DOHH2 (cell line): ENCODE results near the gene TDRD10.
"Not testable (repeated sequence)": the region's sequence is repeated elsewhere in the genome, so short reads cannot be mapped to it uniquely, and the experiment has no call there.

Source experiments
- H3F3A ChIP-seq: fragments of 200-600 bp; sonication (generic), shearing (Covaris generic); 2 replicates; pipeline ENCODE4 v1.6.0; 2016; ENCODE audit warnings: antibody characterized with exemption, mild to moderate bottlenecking; ENCODE audit not compliant: control insufficient read depth, insufficient read depth
- H3K27ac ChIP-seq: fragments of 200-600 bp; sonication (generic); 2 replicates; pipeline ENCODE4 v1.5.1; 2014; ENCODE audit warnings: low read depth, mild to moderate bottlenecking, low read length, moderate library complexity
- H3K27me3 ChIP-seq: fragments of 200-600 bp; sonication (generic); 2 replicates; pipeline ENCODE4 v1.6.1; 2014; ENCODE audit warnings: mild to moderate bottlenecking, low read length, mixed read lengths; ENCODE audit not compliant: control insufficient read depth
- H3K36me3 ChIP-seq: fragments of 200-600 bp; sonication (generic); 2 replicates; pipeline ENCODE4 v1.6.1; 2014; ENCODE audit warnings: mild to moderate bottlenecking, low read length, moderate library complexity, mixed read lengths; ENCODE audit not compliant: control insufficient read depth
- H3K4me1 ChIP-seq: fragments of 200-600 bp; sonication (generic); 2 replicates; pipeline ENCODE4 v1.6.1; 2014; ENCODE audit warnings: mild to moderate bottlenecking, low read length, mixed read lengths; ENCODE audit not compliant: control insufficient read depth
- H3K4me2 ChIP-seq: fragments of 200-600 bp; sonication (generic); 2 replicates; pipeline ENCODE4 v1.6.0; 2014; ENCODE audit warnings: mild to moderate bottlenecking, low read length, moderate library complexity
- H3K4me3 ChIP-seq: fragments of 200-600 bp; sonication (generic); 2 replicates; pipeline ENCODE4 v1.5.1; 2014; ENCODE audit warnings: mild to moderate bottlenecking, low read length, mixed read lengths
- H3K79me2 ChIP-seq: fragments of 200-600 bp; sonication (generic); 2 replicates; pipeline ENCODE4 v1.6.1; 2014; ENCODE audit warnings: mild to moderate bottlenecking, low read length, mixed read lengths; ENCODE audit not compliant: control insufficient read depth
- H3K9me2 ChIP-seq: fragments of 200-600 bp; sonication (generic); replicated peaks from 2 replicates; pipeline ENCODE4 v1.6.1; 2014; ENCODE audit warnings: mild to moderate bottlenecking, low read length, mixed read lengths; ENCODE audit not compliant: control insufficient read depth
- H3K9me3 ChIP-seq: fragments of 200-600 bp; sonication (generic); 2 replicates; pipeline ENCODE4 v1.6.1; 2014; ENCODE audit warnings: antibody characterized with exemption, low read length, mixed read lengths; ENCODE audit not compliant: control insufficient read depth, insufficient read depth
- H4K20me1 ChIP-seq: fragments of 200-600 bp; sonication (generic); 2 replicates; pipeline ENCODE4 v1.6.0; 2014; ENCODE audit warnings: low read depth, mild to moderate bottlenecking, antibody characterized with exemption, low read length, moderate library complexity; ENCODE audit not compliant: control insufficient read depth, insufficient read depth
- CTCF ChIP-seq: fragments of 200-600 bp; sonication (generic); IDR thresholded peaks from one replicate; pipeline ENCODE4 v1.5.1; 2014; ENCODE audit warnings: antibody characterized with exemption, mild to moderate bottlenecking, low read depth, low read length; ENCODE audit not compliant: poor library complexity, severe bottlenecking
- EZH2phosphoT487 ChIP-seq: fragments of 200-600 bp; sonication (generic); IDR thresholded peaks from 2 replicates; pipeline ENCODE4 v1.6.1; 2017; ENCODE audit warnings: borderline replicate concordance, mild to moderate bottlenecking, antibody characterized with exemption, low read length, moderate library complexity, mixed read lengths

The TDRD10 gene

DNA sequence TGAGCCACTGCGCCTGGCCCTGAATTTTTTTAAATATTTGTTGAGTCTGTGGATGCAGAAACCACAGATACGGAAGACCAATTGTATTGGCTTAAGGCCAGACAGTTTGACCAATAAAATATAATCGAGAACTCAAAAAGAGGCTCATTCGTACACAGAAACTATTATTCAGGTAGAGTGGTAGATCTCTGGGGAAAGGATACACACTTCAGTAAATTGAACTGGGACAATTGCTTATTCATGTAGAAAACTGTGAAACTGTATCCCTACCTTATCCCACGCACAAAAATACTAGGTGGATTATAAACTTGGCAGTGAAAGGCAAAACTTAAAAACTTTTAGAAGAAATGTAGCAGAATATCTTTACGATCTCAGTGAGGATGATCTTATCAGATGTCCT is 25.2 kb downstream of the TDRD10 start:
- no peak for TF ChIP-seq CTCF
- TF ChIP-seq EZH2phosphoT487 = no peak
- H3K4me1 ChIP-seq = no peaks in the 10 kb centered on the region
- H3K36me3 ChIP-seq = no peaks in the 10 kb centered on the region
- H3K79me2 ChIP-seq = no peaks in the 10 kb centered on the region
- no peaks in the 10 kb centered on the region for H3F3A ChIP-seq
- H3K27ac ChIP-seq = no peak overlapping the region
- H4K20me1 ChIP-seq = no peaks in the 10 kb centered on the region
- no peaks in the 10 kb centered on the region for H3K9me2 ChIP-seq
- H3K27me3 ChIP-seq = peaks cover 15% of the 10 kb centered on the region
- no peak overlapping the region for H3K4me2 ChIP-seq
- no peak overlapping the region for H3K4me3 ChIP-seq
- H3K9me3 ChIP-seq = no peaks in the 10 kb centered on the region

- Histone ChIP-seq H3F3A (no peaks in the 10 kb centered on the region), H3K36me3 (no peaks in the 10 kb centered on the region), H3K4me3 (no peak overlapping the region), H3K27me3 (peaks cover 4% of the 10 kb centered on the region; the same call in 1 of the 2 replicates), H3K9me3 (no peaks in the 10 kb centered on the region), H3K27ac (no peak overlapping the region), H3K4me1 (no peaks in the 10 kb centered on the region), H3K79me2 (no peaks in the 10 kb centered on the region), H3K4me2 (no peak overlapping the region), H3K9me2 (no peaks in the 10 kb centered on the region), H4K20me1 (no peaks in the 10 kb centered on the region)
- TF ChIP-seq EZH2phosphoT487 (no peak), CTCF (no peak)
Observed at GRCh38 chr1:154529308-154529707, 27.3 kb downstream of the TDRD10 start.

DNA sequence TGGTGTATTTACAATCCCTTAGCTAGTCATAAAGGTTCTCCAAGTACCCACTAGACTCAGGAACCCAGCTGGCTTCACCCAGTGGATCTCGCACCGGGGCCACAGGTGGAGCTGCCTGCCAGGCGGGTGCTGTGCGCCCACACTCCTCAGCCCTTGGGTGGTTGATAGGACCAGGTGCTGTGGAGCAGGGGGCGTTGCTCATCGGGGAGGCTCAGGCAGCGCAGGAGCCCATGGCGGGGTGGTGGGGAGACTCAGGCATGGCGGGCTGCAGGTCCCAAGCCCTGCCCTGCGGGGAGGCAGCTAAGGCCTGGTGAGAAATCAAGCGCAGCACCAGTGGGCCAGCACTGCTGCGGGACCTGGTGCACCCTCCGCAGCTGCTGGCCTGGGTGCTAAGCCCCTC is 29.9 kb downstream of the TDRD10 start:
- H3K79me2 ChIP-seq, H3K9me3 ChIP-seq, H3K4me3 ChIP-seq, H3K27me3 ChIP-seq, H3K36me3 ChIP-seq, H3K4me2 ChIP-seq, H4K20me1 ChIP-seq, H3F3A ChIP-seq, H3K9me2 ChIP-seq, H3K4me1 ChIP-seq, H3K27ac ChIP-seq: not testable (repeated sequence)

DNA sequence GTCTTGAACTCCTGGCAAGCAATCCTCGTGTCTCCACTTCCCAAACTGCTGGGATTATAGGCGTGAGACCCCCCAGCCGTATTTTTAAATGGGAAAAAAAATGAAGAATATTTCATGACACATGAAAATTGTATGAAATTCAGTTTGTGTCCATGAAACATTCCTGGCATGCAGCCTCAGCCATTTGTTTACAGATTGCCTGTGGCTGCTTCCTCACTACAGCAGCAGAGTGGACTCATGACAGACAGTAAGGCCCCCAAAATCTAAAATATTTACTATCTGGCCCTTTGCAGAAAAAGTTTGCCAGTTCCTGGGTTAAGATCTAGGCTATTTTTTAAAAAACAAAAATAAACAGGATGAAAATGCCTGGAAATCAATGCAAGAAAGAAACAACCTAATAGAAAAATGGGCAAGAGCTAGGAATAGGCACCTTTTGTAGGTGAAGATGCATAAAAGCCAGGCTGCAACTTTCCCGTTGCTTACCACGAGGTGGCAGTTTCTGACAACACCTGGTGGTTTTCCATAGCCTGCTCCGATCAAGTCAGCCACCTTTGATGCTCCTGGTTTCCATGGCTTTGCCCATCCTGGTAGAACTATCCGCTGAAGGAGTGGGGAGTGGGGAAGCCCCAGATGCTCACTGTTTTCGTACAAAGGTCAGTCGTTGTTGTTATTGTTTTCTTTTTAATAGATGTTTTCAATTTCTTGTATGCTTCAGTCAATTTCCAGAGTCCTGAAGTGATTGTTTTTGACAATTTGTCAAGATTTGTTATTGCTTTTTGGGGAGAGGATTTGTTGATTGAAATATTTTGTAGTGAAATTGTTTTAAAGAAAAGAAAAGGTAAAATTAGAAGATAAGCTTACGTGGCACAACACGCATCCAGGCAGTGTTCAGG is 32.2 kb downstream of the TDRD10 start:
- Histone ChIP-seq H3K27me3 (0 out of 2 replicates have a peak, but pooled peaks cover 3% of the 10 kb centered on the region), H3F3A (no peaks in the 10 kb centered on the region)
- TF ChIP-seq CTCF (peak; percentile 53), EZH2phosphoT487 (no peak)

More for the DNA sequence above, 32.2 kb downstream of the TDRD10 start:
- no peaks in the 10 kb centered on the region for H3K36me3 ChIP-seq
- H3K4me3 ChIP-seq = no peak overlapping the region
- H3K27ac ChIP-seq = no peak overlapping the region
- H3K79me2 ChIP-seq = no peaks in the 10 kb centered on the region
- no peaks in the 10 kb centered on the region for H3K9me3 ChIP-seq
- H3K4me2 ChIP-seq = no peak overlapping the region
- H3K4me1 ChIP-seq = no peaks in the 10 kb centered on the region
- H3K9me2 ChIP-seq = no peaks in the 10 kb centered on the region
- H4K20me1 ChIP-seq = no peaks in the 10 kb centered on the region
